GM12801 (cell line): Measurements from ENCODE around the gene MUC4.

ENCODE experiments used
- CTCF ChIP-seq: IDR thresholded peaks from one replicate; pipeline ENCODE4 v1.5.1; 2011; ENCODE audit warnings: control low read depth; ENCODE audit not compliant: insufficient read length; ENCODE audit errors: extremely low read depth

Gene MUC4

GRCh38 chr3:195748661-195749060 lies 63.1 kb downstream of the MUC4 start:
- no peak for TF ChIP-seq CTCF

GRCh38 chr3:195746751-195747150 lies 65.0 kb downstream of the MUC4 start:
- TF ChIP-seq CTCF, result no peak

- no peak for TF ChIP-seq CTCF
These were observed 65.4 kb downstream of the MUC4 start for GRCh38 chr3:195746346-195746745.

- no peak for TF ChIP-seq CTCF
These were observed 67.3 kb downstream of the MUC4 start for GRCh38 chr3:195744437-195744836.

GRCh38 chr3:195739561-195740111 lies 72.1 kb downstream of the MUC4 start:
- TF ChIP-seq CTCF, result no peak

- TF ChIP-seq CTCF, result no peak
These were observed 73.3 kb downstream of the MUC4 start for GRCh38 chr3:195738274-195739044.

GRCh38 chr3:195736866-195737490 lies 74.8 kb downstream of the MUC4 start:
- no peak for TF ChIP-seq CTCF
